ENCODE measurements around the gene LAMC2. TPM values are rescaled to one million over a fixed set of nuclear protein-coding genes. Genes with fewer than 3 reads are reported as not detected.

Gene LAMC2
- polyA plus RNA-seq, 1 donor = 2.6 TPM

DNA sequence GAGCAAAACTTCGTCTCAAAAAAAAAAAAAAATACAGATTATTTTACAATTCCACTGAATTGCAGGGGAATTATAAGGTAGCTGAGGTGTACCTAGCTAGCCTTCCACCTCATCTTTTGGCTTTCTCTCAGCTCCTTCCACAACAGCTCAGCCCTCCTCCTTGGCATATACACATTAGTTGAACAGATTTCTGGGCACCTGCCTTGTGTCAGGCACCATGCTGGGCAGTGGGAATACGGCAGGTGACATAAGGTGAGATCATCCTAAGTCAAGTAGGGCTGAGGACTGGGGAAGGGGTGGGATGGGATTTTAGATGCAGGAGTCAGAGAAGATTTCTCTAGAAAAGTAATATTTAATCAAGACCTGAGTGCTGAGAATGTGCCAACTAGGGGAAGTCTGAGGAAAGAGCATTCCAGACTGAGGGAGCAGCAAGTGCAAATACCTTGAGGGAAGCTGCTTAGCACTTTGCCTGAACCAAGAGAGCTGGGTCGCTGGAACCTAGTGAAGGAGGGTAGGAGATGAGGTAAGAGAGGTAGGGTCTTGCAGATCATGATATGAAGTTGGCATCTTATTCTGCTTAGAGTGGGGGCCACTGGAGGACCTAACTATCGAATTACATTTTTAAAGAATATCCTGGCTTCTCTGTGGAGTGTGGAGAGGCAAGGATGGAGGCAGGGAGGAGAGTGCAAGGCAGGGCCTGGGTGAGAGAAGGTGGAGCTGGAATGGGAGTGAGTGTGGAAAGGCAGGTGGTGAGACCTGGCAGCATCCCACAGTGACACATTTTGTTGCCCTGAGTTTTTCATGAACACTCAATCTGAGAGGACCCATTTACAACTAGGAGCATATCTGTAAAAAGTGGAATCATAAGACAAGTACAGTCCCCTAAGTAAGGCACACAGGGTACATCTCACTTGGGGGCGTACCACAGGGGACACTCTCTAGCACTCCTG lies 28.2 kb downstream of the LAMC2 start:
- DNase-seq = no peak

DNA sequence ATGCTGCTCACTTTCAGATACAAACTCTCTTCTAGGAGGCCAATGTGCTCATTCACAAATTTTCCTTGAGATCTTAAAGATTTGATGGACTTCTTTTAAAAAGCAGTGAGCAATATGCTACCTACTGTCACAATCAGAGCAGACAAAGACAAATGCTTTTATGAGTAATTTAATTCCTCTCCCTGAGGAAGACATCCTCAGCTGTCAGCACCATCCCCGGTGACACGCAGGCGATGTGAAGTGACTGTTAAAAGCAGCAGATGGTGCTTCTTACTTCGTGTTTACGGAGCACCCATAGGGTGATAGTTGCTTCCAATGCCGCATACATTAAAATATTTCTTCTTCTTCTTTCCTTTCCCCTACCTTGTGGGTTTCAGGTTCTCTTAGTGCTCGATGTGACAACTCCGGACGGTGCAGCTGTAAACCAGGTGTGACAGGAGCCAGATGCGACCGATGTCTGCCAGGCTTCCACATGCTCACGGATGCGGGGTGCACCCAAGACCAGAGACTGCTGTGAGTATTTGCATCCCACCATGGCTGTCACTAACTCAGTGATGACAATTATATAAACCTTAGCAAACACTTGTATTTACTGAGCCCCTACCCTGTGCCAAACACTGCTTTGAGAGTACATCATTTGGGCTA lies 29.1 kb downstream of the LAMC2 start:
- DNase-seq = no peak

DNA sequence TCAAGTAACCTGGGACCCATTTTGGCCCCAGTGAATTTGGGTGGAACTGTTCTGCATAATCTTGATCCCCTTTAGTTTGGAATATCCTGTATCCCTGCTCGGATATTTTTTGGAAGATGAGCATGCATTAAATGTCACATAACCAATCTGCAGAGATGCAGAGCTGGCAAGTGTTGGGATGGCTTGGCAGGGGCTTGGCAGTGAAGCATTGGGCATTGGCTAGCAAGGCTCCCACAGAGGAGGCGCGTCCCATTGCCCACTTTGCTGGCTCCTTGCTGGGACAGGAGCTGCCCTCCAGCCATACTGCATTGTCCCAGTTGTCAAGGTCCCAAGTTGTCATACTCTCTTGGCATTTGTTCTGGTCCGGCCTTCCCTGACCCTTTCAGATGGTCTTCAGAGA lies 29.9 kb downstream of the LAMC2 start:
- DNase-seq = no peak

DNA sequence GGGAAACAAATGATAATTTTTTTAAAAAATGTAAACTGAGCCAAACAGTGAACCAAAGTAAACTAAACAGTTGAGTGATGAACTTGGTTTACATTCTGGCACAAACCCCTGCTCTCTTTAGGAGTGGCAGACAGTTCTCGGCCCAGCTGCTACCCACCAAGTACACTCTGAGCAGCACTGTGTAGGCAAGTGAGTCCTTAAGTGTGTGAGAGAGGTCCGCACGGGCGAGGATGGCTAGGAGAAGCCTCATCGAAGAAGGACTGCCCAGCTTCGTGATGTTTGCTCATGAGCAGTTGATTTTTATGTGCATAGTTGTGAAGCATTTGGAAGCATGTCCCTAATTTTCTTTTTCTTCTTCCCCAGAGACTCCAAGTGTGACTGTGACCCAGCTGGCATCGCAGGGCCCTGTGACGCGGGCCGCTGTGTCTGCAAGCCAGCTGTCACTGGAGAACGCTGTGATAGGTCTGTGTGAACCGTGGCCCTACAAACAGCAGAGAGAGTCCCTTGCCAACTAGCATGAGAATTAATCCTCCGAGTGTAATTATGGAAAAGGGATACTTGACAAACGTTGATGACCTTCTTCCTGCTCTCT lies 32.1 kb downstream of the LAMC2 start:
- no peak for DNase-seq

DNA sequence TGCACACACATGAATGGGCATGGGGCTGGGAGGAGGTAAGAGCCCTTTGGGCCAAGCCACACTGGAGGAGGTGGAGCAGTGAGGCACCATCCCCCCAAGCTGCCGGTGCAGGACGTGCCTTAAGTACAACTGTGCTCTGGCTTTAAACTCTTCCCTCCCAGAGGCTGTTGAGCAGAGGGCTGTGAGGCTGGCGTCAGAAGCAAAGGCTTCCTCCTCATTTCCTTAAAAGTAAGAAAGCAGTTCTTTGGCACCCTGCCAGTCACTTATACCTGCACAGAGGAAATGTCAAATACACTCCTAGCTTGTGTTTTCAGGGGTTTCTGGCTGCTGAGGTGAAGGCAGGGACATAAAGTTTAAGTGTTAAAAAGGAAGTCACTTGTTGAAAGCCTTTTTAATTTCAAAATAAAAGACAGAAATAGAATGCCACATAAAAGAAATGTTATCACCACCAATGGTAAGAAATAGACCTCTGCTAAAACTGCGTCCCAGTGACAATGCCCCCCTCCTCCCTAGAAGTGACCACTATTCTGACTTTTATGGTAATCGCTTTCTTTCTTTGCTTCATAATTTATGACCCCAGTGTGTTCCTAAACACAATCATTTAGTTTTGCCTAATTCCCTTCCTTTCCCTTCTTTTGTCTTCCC lies 33.0 kb downstream of the LAMC2 start:
- no peak for DNase-seq

DNA sequence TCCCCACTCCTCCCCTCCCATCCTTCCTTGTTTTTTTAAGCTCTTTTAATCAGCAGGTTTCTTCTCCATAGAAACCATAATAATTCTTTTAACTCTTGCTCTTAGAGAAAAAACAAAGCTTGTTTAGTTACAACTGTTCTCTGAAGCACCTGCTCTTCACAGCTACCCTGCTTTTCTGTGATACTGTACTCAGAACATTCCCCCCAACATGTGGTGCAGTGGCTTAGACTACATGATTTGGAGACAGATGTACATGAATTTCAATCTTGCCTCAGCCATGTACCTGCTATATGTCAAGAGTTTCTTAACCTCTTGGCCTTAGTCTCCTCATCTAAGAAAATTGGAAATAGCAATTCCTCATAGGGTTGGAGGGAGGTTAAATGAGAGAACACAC lies 33.5 kb downstream of the LAMC2 start:
- no peak for DNase-seq

DNA sequence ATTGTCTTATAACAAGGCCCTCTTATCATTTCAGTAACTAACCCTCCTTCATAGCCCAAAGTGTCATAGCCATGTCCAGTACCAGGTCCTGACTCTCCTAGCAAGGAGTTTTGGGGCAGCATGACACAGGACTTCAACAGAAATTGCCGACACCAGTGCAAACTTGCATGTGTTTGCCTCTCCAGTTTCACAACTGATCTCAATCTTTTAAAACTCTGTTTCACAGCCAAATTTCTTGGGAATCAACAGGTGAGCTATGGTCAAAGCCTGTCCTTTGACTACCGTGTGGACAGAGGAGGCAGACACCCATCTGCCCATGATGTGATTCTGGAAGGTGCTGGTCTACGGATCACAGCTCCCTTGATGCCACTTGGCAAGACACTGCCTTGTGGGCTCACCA lies 36.8 kb downstream of the LAMC2 start:
- DNase-seq = no peak

DNA sequence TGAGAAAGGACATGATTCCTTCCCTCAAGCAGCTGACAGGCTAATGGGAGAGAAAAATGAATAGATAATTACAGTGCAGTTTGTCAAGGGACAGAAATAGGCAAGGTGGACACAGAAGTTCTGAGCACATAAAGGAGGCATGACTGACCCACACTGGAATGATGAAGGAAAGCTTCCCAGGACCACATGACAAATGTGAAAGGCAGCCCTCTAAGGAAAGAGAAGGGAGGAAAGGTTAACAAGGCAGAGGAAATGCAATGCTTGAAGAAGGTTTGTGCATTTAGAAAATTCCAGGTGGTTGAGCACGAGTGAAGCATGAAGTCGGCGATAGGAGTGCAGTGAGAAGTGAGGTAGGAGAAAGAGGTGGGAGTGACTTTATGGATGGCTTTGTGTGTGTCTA lies 37.4 kb downstream of the LAMC2 start:
- DNase-seq = no peak

DNA sequence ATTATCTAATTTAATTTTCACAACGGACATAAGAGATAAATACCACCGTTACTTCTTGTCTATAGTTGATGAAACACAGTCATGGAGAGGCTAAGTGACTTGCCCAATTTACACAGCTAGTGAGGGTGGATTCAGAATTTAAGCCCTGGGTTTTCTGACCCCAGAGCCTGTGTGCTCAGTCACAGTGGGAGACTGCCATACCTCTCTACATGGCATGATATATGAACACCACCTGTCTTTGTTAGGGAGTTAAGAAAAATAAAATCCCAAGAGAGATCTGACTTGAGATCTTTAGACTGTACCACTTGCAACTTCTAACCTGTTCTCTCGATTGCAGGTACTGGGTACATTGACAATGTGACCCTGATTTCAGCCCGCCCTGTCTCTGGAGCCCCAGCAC lies 40.3 kb downstream of the LAMC2 start:
- no peak for DNase-seq

DNA sequence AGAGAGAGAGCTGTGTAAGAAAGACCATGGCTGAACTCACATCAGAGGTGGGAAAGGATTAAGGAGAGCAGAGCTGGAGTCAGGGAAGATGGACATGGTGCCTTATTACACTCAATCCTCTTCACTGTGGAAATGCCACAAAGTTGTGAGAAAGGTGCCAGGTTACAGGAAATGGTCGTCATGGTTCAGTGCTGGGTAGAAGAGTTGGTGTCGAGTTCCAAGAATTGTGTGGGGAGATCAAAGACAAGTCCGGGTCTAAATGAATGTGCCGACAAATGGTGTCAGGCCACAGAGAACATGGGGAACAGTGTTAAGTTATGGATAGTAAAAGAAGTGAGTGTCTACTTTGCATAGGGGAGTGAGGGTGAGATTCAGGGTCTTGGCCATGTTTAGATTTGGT lies 40.9 kb downstream of the LAMC2 start:
- DNase-seq = no peak

DNA sequence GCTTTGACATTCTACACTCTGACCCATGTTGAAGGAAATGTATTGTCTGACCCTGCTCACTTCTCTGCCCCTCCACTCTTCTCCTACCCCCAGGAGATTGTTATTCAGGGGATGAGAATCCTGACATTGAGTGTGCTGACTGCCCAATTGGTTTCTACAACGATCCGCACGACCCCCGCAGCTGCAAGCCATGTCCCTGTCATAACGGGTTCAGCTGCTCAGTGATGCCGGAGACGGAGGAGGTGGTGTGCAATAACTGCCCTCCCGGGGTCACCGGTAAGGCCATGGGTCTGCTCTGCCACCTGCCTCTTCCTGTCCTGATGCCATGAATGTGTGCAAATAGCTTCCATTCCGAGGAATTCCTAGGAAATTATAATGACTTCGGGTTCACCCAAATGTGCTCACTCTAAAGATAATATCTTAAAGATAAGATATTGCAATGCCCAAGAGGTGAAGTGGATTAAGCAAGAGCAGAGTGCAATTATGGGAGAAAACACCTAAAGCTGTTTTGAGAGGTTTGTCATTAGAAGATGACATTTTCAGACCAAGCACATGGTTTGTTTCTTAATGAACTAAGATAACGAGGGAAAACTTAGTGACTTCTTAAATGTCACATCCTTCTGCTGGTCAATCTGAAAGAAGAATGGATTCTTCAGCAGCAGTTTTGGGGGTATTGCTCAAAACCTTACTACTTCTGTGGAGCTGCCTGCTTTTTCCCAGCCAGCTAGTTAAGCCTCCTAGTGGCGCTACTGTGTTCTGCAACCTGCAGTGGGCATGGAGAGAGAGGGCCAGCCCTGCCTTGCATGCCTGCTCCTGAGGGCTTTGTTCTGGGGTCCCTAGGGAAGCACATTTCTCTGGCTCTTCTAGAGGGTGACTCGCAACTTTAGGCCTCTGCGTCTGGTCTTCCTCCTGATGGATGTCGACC lies 41.6 kb downstream of the LAMC2 start:
- no peak for DNase-seq

DNA sequence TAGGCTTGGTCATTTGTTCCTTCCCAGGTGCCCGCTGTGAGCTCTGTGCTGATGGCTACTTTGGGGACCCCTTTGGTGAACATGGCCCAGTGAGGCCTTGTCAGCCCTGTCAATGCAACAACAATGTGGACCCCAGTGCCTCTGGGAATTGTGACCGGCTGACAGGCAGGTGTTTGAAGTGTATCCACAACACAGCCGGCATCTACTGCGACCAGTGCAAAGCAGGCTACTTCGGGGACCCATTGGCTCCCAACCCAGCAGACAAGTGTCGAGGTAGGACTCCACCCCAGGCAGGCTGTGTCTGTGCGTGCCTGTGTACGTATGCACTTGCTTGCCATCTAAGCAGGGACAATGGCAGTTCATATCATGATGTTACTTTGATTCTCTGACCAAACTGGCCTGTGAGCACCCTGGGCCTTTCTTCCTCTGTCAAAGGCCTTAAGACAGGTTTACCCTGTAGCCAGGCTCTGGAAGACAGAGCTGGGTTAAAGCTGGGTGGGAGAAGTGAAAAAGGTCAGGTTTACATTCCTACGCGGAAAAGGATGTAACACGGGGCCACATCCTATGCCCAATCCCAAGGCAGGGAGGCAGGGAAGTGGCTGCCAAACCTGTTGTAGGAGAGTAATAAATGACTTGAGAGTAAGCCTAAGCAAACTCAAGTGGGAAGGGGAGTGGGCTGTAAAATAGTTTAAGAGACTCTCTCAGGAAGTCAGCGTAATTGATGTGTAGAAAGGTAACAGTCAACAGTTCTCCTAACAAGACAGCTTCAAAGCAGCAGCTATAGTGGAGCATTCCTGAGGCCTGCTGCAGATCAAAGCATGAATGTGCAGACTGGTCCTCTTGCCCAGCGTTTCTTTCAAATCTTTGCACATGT lies 42.5 kb downstream of the LAMC2 start:
- no peak for DNase-seq

DNA sequence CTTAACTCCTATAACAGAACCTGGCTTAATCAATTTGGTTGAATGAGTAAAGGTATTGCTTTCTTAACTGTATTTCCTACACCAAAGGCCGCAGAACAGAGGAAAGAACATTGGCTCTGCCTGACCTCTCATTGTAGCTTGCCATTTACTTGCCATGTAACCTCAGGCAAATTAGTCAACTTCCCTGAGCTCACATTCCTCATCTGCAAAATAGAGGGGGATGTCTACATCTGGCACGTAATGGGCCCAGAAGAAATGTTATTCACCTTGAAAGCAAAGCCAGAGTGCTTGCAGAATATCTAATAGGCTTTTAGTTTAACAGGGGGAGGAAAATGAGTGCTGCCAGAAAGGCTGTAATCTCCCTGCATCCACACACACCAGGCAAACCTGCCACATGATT lies 44.3 kb downstream of the LAMC2 start:
- no peak for DNase-seq

DNA sequence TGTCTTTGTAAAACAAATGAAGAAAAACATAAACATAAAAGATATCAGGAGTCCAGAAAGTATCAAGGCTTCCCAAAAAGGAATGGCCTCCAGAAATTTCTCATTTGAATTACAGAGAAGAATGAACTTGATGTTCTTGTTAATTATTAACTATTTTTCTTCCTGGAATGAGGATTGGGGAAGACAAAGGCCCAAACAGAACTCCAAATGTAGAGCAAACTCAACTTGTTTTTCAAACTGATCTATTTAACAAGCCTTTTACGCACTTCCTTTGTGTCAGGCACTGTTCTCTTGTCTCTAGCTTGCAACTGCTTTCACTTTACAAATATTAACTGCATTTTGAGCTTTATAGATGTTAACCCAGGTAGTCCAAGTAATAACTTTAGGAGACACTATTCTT lies 45.5 kb downstream of the LAMC2 start:
- DNase-seq = no peak

DNA sequence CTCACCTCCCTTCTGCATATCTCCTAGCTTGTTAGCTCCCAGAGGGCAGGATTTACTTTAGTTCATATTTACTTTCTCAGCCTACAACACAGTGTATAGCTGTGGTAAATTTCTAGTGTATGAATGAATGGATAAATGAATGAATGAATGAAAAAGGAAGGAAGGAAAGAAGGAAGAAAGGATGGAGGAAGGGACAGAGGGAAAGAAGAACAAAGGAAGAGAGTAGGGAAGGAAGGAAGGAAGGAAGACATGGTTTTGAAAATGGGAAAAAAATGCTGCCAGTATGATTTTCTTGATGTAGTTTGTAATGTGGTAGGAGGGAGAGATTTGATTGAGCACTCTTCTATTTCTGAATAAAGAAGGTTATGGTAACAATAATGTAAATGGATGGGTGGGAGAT lies 47.0 kb downstream of the LAMC2 start:
- no peak for DNase-seq

DNA sequence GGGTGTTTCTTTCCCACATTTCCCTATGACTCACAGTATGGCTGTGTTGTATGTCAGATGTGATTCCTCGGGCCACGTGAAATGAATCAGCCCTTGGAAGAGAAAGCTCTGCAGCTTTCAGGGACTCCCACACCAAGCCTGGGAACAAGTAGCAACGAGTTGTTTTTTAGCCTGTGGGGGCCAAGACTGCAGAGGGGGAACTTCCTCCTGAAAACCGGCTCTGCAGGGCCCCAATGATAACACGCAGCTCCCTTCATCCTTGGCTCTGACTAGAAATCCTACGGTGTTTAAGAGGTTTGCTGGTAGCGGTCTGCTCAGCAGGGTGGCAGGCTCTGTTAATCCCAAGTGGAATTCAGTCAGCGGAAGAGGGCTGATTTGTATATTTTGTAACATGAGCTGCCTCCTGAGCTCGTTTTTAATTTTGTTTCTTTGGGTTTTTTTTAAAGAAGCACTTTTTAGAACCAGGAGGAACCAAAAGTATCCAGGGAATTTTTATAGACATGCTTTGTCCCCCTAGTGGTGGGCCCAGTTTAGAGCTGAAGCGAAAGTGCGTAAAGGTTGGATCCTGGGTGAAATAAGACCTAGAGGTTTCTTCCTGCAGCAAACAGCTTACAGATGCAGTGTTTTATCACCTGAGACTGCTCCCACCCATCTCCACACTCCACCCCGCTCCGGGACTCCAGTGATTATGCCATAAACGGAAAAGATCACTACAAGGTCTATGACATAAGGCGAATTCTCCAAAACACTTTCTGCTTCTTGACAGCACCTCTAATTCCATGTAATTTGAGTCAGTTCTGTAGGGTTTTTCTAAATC lies 48.8 kb downstream of the LAMC2 start:
- DNase-seq = peak; percentile 87

DNA sequence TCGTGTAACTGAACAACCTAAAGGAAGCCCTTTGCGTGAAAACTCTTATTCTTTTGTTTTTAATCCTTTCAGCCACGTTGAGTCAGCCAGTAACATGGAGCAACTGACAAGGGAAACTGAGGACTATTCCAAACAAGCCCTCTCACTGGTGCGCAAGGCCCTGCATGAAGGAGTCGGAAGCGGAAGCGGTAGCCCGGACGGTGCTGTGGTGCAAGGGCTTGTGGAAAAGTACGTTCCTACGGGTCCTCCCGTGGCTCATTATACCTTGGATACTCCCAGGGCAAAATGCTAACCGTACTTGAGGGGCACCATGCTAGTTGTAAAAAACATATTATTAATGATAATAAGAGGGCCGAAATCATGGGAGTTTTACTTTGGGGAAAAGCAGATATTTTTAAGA lies 49.4 kb downstream of the LAMC2 start:
- DNase-seq = no peak

DNA sequence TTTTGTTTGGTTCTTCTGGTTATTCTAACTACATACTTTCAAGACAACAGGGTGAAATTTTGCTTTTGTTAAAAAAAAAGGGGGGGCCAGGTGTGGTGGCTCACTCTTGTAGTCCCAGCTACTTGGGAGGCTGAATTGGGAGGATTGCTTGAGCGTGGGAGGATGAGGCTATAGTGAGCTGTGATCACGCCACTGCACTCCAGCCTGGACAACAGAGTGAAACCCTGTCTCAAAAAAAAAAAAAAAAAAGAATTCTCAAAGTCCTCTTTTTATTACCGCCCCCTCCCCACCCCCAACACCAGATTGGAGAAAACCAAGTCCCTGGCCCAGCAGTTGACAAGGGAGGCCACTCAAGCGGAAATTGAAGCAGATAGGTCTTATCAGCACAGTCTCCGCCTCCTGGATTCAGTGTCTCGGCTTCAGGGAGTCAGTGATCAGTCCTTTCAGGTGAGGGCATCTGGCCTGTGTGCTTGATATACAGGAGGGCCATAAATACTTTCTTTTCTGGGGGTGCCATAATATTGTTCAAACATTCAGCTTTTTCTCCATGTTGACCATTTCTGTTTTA lies 50.2 kb downstream of the LAMC2 start:
- no peak for DNase-seq

DNA sequence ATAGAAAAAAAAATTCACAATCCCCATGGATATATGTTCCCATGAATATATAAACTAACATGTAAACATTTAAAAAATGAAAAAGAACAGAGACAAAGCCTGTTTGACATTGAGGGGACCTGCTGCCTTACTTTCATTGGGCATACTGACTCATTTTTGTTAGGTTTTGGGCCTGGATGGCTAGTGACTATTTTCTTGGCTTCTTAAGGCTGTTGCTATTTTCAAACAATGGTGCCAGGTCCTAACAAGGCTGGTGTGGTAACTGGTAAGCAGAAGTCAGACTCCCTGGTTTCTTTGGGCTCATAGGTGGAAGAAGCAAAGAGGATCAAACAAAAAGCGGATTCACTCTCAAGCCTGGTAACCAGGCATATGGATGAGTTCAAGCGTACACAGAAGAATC lies 51.0 kb downstream of the LAMC2 start:
- no peak for DNase-seq

DNA sequence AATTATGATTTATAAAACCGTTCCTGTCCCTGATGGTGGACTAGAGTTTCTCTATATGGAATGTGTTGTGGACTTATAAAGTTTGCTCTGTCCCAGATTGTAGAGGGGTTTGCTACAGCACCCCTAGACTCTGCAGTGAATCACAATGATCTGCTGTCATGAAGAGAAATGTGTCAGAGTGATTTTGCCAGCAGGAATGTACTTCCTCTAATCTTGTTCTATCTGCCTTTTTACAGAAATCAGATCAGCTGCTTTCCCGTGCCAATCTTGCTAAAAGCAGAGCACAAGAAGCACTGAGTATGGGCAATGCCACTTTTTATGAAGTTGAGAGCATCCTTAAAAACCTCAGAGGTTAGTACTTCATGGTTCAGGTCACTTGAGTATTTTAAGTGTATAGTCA lies 52.0 kb downstream of the LAMC2 start:
- DNase-seq = no peak

Data from hindlimb muscle (tissue), 1 donor.